ENCODE results near the gene ACTN1. TPM values are rescaled to one million over a fixed set of nuclear protein-coding genes. Genes with fewer than 3 reads are reported as not detected.

ACTN1 gene
- total RNA-seq, 1 donor from 2014 or later = 209 TPM

- DNase-seq (ENCODE audit: extremely low spot score in 2 of 2) = no peak
- Histone ChIP-seq H3K4me3 (no peak overlapping the region), H3K4me1 (no peaks in the 10 kb centered on the region), H3K27ac (no peak overlapping the region), H3K9me3 (no peaks in the 10 kb centered on the region), H3K27me3 (no peaks in the 10 kb centered on the region), H3K36me3 (no peaks in the 10 kb centered on the region)
- TF ChIP-seq, protein P1, sequence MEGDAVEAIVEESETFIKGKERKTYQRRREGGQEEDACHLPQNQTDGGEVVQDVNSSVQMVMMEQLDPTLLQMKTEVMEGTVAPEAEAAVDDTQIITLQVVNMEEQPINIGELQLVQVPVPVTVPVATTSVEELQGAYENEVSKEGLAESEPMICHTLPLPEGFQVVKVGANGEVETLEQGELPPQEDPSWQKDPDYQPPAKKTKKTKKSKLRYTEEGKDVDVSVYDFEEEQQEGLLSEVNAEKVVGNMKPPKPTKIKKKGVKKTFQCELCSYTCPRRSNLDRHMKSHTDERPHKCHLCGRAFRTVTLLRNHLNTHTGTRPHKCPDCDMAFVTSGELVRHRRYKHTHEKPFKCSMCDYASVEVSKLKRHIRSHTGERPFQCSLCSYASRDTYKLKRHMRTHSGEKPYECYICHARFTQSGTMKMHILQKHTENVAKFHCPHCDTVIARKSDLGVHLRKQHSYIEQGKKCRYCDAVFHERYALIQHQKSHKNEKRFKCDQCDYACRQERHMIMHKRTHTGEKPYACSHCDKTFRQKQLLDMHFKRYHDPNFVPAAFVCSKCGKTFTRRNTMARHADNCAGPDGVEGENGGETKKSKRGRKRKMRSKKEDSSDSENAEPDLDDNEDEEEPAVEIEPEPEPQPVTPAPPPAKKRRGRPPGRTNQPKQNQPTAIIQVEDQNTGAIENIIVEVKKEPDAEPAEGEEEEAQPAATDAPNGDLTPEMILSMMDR (IDR thresholded peaks at IDR 0.05) = no peak
- no peak for TF ChIP-seq POLR2AphosphoS5 (IDR thresholded peaks at IDR 0.05; ENCODE audit: insufficient read depth in 1 of 2, low read depth in 1 of 2)
- TF ChIP-seq POLR2A (IDR thresholded peaks at IDR 0.05) = no peak
- intact Hi-C loops (cut with DNase I) = no loop called here
Observed at GRCh38 chr14:68986926-68987652, 8.0 kb upstream of the ACTN1 start.

DNA sequence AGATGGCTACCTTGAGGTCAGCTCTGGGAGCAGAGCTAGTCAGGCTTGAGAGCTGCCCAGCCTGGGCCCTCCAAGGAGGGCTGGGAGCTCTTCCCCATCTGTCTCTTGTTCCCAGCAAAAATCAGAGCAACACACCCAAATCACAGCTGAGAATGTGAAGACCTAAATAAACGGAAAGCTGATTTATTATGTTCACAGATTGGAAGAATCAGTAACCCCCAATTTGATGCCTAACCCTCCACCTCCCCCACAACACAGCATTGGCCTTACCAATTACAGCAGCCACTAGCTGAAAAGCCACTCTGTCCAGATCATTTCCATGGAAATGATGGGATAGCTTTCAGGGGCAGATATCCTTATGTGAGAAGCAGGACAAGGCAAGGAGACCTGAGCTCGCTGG lies 7.1 kb upstream of the ACTN1 start:
- H3K4me1 ChIP-seq = no peaks in the 10 kb centered on the region
- no peak overlapping the region for H3K27ac ChIP-seq
- DNase-seq (ENCODE audit: extremely low spot score in 2 of 2) = no peak
- no peaks in the 10 kb centered on the region for H3K9me3 ChIP-seq
- intact Hi-C loops (cut with DNase I) = no loop called here
- no peaks in the 10 kb centered on the region for H3K27me3 ChIP-seq
- H3K36me3 ChIP-seq = no peaks in the 10 kb centered on the region
- H3K4me3 ChIP-seq = no peak overlapping the region
- TF ChIP-seq POLR2A (IDR thresholded peaks at IDR 0.05) (no peak), POLR2AphosphoS5 (IDR thresholded peaks at IDR 0.05; ENCODE audit: insufficient read depth in 1 of 2, low read depth in 1 of 2) (no peak)
- TF ChIP-seq, protein P1 (IDR thresholded peaks at IDR 0.05) = no peak

DNA sequence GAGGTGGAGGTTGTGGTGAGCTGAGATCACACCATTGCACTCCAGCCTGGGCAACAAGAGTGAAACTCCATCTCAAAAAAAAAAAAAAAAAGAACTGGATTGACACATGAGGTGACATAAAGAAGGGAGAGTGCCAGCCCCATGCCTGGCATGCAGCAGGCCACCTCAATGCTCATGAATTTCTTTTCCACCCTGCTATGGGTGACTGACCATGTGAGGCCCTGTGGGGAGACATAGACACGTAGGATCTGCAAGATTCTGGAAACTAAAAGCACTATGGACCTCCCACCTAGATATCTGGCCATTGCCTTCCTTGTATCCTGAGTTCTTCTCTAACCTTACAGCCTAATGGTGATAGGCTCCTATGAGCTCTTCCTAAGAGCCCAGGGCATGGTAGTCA lies 5.6 kb upstream of the ACTN1 start:
- peaks cover 8% of the 10 kb centered on the region for H3K4me1 ChIP-seq
- no peaks in the 10 kb centered on the region for H3K9me3 ChIP-seq
- no peak for TF ChIP-seq POLR2A (IDR thresholded peaks at IDR 0.05)
- TF ChIP-seq, protein P1 (IDR thresholded peaks at IDR 0.05) = no peak
- no peak for TF ChIP-seq POLR2AphosphoS5 (IDR thresholded peaks at IDR 0.05; ENCODE audit: insufficient read depth in 1 of 2, low read depth in 1 of 2)
- H3K27me3 ChIP-seq = no peaks in the 10 kb centered on the region
- intact Hi-C loops (cut with DNase I) = no loop called here
- no peak overlapping the region for H3K27ac ChIP-seq
- H3K4me3 ChIP-seq = no peak overlapping the region
- no peaks in the 10 kb centered on the region for H3K36me3 ChIP-seq
- DNase-seq (ENCODE audit: extremely low spot score in 2 of 2) = no peak

DNA sequence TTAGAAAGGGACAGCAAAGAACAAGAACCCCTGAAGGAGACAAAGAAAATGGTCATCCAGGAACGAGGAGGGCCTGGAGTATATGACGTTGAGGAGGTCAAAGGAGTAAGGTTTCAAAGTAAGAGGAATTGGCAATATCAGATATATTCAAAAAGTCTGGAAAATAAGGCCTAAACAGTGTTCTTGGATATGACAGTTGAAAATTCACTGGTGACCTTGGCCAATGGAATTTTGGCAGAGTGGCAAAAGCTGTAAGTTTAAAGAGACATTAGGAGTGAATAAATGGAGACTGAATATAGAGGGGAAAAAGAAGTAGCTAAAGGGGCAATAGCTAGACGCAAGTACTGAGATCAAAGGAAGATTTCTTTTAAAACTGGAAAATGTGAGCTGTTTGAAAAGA lies 4.1 kb upstream of the ACTN1 start:
- peaks cover 8% of the 10 kb centered on the region for H3K4me1 ChIP-seq
- H3K36me3 ChIP-seq = no peaks in the 10 kb centered on the region
- no peaks in the 10 kb centered on the region for H3K9me3 ChIP-seq
- intact Hi-C loops (cut with DNase I) = no loop called here
- H3K27me3 ChIP-seq = no peaks in the 10 kb centered on the region
- no peak for DNase-seq (ENCODE audit: extremely low spot score in 2 of 2)
- no peak overlapping the region for H3K4me3 ChIP-seq
- TF ChIP-seq POLR2A (IDR thresholded peaks at IDR 0.05) = no peak
- TF ChIP-seq, protein P1 (IDR thresholded peaks at IDR 0.05) = no peak
- TF ChIP-seq POLR2AphosphoS5 (IDR thresholded peaks at IDR 0.05; ENCODE audit: insufficient read depth in 1 of 2, low read depth in 1 of 2) = no peak
- H3K27ac ChIP-seq = no peak overlapping the region

DNA sequence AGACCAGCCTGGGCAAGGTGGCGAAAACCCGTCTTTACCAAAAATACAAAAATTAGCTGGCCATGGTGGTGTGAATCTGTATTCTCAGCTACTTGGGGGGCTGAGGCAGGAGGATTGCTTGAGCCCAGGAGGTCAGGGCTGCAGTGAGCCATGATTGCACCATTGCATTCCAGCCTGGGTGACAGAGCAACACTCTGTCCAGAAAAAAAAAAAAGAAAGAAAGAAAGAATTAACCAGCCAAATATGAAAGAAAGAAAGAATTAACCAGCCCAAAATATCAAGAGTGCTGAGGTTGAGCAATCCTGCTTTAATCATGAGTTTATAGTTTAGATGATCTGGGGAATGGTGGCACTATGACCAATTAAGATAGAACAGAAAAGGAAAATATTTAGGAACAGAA lies 3.5 kb upstream of the ACTN1 start:
- intact Hi-C loops (cut with DNase I) = no loop called here
- DNase-seq (ENCODE audit: extremely low spot score in 2 of 2) = no peak
- H3K27me3 ChIP-seq = no peaks in the 10 kb centered on the region
- H3K4me1 ChIP-seq = peaks cover 12% of the 10 kb centered on the region
- H3K27ac ChIP-seq = no peak overlapping the region
- no peaks in the 10 kb centered on the region for H3K9me3 ChIP-seq
- H3K4me3 ChIP-seq = no peak overlapping the region
- no peaks in the 10 kb centered on the region for H3K36me3 ChIP-seq
- TF ChIP-seq POLR2AphosphoS5 (IDR thresholded peaks at IDR 0.05; ENCODE audit: insufficient read depth in 1 of 2, low read depth in 1 of 2) = no peak
- TF ChIP-seq, protein P1 (IDR thresholded peaks at IDR 0.05) = no peak
- TF ChIP-seq POLR2A (IDR thresholded peaks at IDR 0.05) = no peak
